Panc1 (cell line): Measurements from ENCODE around the gene OR6C4. TPM values are rescaled to one million over a fixed set of nuclear protein-coding genes. Genes with fewer than 3 reads are reported as not detected.
"Not testable (repeated sequence)": the region's sequence is repeated elsewhere in the genome, so short reads cannot be mapped to it uniquely, and the experiment has no call there.

Source experiments
- ATAC-seq: fragments of 200-7000 bp; cut with Tn5 transposase; 2 replicates; pipeline ENCODE4 v1.9.1; 2020; ENCODE audit warnings: mild to moderate bottlenecking, moderate library complexity
- BruUV-seq: library from RNA; stranded (reverse); fragments of 400-500 nt; replicated peaks from 2 replicates; lab custom pipeline; 2021; lab: Mats Ljungman, UMichigan
- CTCF ChIA-PET: fragments of 300-600 bp; sonication (Branson Sonifier 250); formaldehyde crosslinking; loops from one replicate; lab custom pipeline; 2022; ENCODE audit warnings: antibody characterized with exemption; lab: Charles Lee
- POLR2A ChIA-PET: fragments of 300-600 bp; sonication (Branson Sonifier 250); formaldehyde crosslinking; loops from one replicate; lab custom pipeline; 2022; ENCODE audit warnings: antibody characterized with exemption; lab: Charles Lee
- DNase-seq: peaks from one replicate; pipeline ENCODE4 v3.0.0-alpha.2; 2010; ENCODE audit warnings: low read depth, low spot score
- H3K27ac ChIP-seq: 2 replicates; pipeline ENCODE4 v1.5.1; 2011; ENCODE audit warnings: mild to moderate bottlenecking, low read length, inconsistent platforms
- H3K27me3 ChIP-seq: fragments of 200-500 bp; sonication (Bioruptor generic); 2 replicates; pipeline ENCODE4 v1.6.0; 2014; ENCODE audit warnings: low read length, inconsistent platforms; ENCODE audit not compliant: control insufficient read depth, insufficient read depth
- H3K36me3 ChIP-seq: fragments of 200-500 bp; sonication (Bioruptor generic); 2 replicates; pipeline ENCODE4 v1.5.1; 2014; ENCODE audit warnings: inconsistent platforms, mild to moderate bottlenecking, low read length, moderate library complexity; ENCODE audit not compliant: control insufficient read depth, insufficient read depth
- H3K4me1 ChIP-seq: 2 replicates; pipeline ENCODE4 v1.5.1; 2011; ENCODE audit warnings: inconsistent platforms, mild to moderate bottlenecking, low read length, moderate library complexity; ENCODE audit not compliant: control insufficient read depth, insufficient read depth
- H3K4me3 ChIP-seq, 2 experiments: 2 replicates each; pipeline ENCODE4 v1.5.1; 2011 to 2012; ENCODE audit warnings: low read depth in 2 of 2, low read length in 2 of 2, mild to moderate bottlenecking in 2 of 2, inconsistent platforms in 1 of 2, moderate library complexity in 1 of 2
- H3K9me3 ChIP-seq: fragments of 200-500 bp; sonication (Bioruptor generic); 2 replicates; pipeline ENCODE4 v1.5.1; 2014; ENCODE audit warnings: low read depth, mild to moderate bottlenecking, inconsistent platforms, low read length, moderate library complexity; ENCODE audit not compliant: control insufficient read depth, insufficient read depth
- POLR2AphosphoS5 ChIP-seq: IDR thresholded peaks from 2 replicates; pipeline ENCODE4 v1.6.1; 2012; ENCODE audit warnings: mild to moderate bottlenecking, low read depth, low read length, moderate library complexity
- REST ChIP-seq, 2 experiments: IDR thresholded peaks; 2 replicates each; pipeline ENCODE4 v1.6.1; 2011 to 2012; ENCODE audit warnings: low read depth in 2 of 2, control low read depth in 1 of 2, low read length in 1 of 2, mild to moderate bottlenecking in 1 of 2, moderate library complexity in 1 of 2; ENCODE audit not compliant: insufficient read depth in 1 of 2
- SIN3A ChIP-seq: IDR thresholded peaks from 2 replicates; pipeline ENCODE4 v1.6.1; 2012; ENCODE audit warnings: low read depth, mild to moderate bottlenecking, low read length, moderate library complexity, borderline replicate concordance; ENCODE audit not compliant: insufficient read depth
- TCF7L2 ChIP-seq: IDR thresholded peaks from 2 replicates; pipeline ENCODE4 v1.6.1; 2011; ENCODE audit warnings: mild to moderate bottlenecking, low read depth, low read length, inconsistent platforms
- in situ Hi-C: cut with HindIII; loops from 2 replicates; pipeline ENCODE4 v1.10.0; 2016; ENCODE audit warnings: low sequenced_read_pairs, low pct_unique_long_range_greater_than_20kb
- intact Hi-C: fragments of 100-400 bp; cut with micrococcal nuclease; formaldehyde crosslinking; loops from one replicate; pipeline ENCODE4 v1.10.0; 2022; ENCODE audit not compliant: unreplicated experiment
- total RNA-seq: library from RNA; stranded (reverse); gene quantifications from one replicate; pipeline ENCODE4 v1.2.1, GENCODE V29; 2021; ENCODE audit not compliant: unreplicated experiment
- TF ChIP-seq, protein P1 (sequence below): fragments of 450-650 bp; IDR thresholded peaks from 2 replicates; pipeline ENCODE4 v1.5.1; 2017; ENCODE audit warnings: mild to moderate bottlenecking

OR6C4 gene
- total RNA-seq, 1 experiment from 2014 or later = not detected

DNA sequence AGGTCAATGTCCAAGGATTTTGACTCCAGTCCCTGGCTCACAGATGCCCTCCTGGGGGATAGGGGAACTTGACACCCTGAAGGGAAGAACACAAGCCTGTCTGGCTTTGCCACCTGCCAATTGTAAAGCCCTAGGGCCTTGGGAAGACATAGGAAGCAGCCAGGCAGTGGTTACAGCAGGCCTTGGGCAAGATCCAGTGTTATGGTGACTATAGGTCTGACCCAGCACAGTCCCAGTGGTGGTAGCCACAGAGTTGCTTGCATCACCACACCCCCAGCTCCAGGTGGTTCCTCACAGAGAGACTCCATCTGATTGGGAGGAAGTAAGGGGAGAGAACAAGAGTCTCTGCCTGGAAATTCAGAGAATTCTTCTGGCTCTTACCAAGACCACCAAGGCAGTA is 33.0 kb upstream of the OR6C4 start:
- intact Hi-C loops = no loop called here
- in situ Hi-C loops = no loop called here
- H3K4me1 ChIP-seq = no peaks in the 10 kb centered on the region
- no peaks in the 10 kb centered on the region for H3K9me3 ChIP-seq
- ATAC-seq = no peak
- POLR2A ChIA-PET = no interaction called here
- BruUV-seq = no TSS peak
- no peak overlapping the region for H3K27ac ChIP-seq
- H3K4me3 ChIP-seq = no peak overlapping the region
- DNase-seq = no peak
- TF ChIP-seq, protein P1, sequence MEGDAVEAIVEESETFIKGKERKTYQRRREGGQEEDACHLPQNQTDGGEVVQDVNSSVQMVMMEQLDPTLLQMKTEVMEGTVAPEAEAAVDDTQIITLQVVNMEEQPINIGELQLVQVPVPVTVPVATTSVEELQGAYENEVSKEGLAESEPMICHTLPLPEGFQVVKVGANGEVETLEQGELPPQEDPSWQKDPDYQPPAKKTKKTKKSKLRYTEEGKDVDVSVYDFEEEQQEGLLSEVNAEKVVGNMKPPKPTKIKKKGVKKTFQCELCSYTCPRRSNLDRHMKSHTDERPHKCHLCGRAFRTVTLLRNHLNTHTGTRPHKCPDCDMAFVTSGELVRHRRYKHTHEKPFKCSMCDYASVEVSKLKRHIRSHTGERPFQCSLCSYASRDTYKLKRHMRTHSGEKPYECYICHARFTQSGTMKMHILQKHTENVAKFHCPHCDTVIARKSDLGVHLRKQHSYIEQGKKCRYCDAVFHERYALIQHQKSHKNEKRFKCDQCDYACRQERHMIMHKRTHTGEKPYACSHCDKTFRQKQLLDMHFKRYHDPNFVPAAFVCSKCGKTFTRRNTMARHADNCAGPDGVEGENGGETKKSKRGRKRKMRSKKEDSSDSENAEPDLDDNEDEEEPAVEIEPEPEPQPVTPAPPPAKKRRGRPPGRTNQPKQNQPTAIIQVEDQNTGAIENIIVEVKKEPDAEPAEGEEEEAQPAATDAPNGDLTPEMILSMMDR = no peak
- TF ChIP-seq TCF7L2 = no peak
- no peak for TF ChIP-seq POLR2AphosphoS5
- TF ChIP-seq REST (IDR thresholded peaks at IDR 0.05; ENCODE audit: insufficient read depth in 1 of 2, low read depth in 2 of 2, low read length in 1 of 2) = no peak
- TF ChIP-seq SIN3A = no peak
- H3K36me3 ChIP-seq = no peaks in the 10 kb centered on the region
- no peaks in the 10 kb centered on the region; the same call in 1 of the 2 replicates for H3K27me3 ChIP-seq
- CTCF ChIA-PET = interaction anchor here (0.7 kb wide), 1 partner anchor 123 kb away, joined by 3 read pairs; no protein-coding TSS in a partner anchor

DNA sequence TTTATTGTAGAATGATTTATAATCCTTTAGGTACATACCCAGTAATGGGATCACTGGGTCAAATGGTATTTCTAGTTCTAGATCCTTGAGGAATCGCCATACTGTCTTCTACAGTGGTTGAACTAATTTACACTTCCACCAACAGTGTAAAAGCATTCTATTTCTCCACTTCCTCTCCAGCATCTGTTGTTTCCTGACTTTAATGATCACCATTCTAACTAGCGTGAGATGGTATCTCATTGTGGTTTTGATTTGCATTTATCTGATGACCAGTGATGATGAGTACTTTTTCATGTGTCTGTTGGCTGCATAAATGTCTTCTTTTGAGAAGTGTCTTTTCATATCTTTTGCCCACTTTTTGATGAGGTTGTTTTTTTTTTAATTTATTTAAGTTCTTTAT is 1.2 kb upstream of the OR6C4 start:
- H3K4me3 ChIP-seq, H3K36me3 ChIP-seq, intact Hi-C loops, ATAC-seq, in situ Hi-C loops, H3K27ac ChIP-seq, DNase-seq, POLR2A ChIA-PET, H3K27me3 ChIP-seq, CTCF ChIA-PET, H3K9me3 ChIP-seq, H3K4me1 ChIP-seq, BruUV-seq: not testable (repeated sequence)

- POLR2A ChIA-PET = no interaction called here
- in situ Hi-C loops = no loop called here
These were observed 646 bp upstream of the OR6C4 start for GRCh38 chr12:55548756-55549155.

More at GRCh38 chr12:55548756-55549155, 646 bp upstream of the OR6C4 start:
- Histone ChIP-seq H3K36me3 (no peaks in the 10 kb centered on the region), H3K27me3 (no peaks in the 10 kb centered on the region), H3K4me1 (no peaks in the 10 kb centered on the region), H3K4me3 (no peak overlapping the region), H3K9me3 (no peaks in the 10 kb centered on the region), H3K27ac (no peak overlapping the region)
- intact Hi-C loops = no loop called here
- no TSS peak for BruUV-seq
- ATAC-seq (no peak), DNase-seq (no peak)
- CTCF ChIA-PET = no interaction called here
- TF ChIP-seq, protein P1 = no peak
- no peak for TF ChIP-seq POLR2AphosphoS5
- TF ChIP-seq SIN3A = no peak
- TF ChIP-seq TCF7L2 = no peak
- TF ChIP-seq REST (IDR thresholded peaks at IDR 0.05; ENCODE audit: insufficient read depth in 1 of 2, low read depth in 2 of 2, low read length in 1 of 2) = no peak
